Fibroblast of the aortic adventitia (primary cell): Measurements from ENCODE around the gene ATXN1L. TPM values are rescaled to one million over a fixed set of nuclear protein-coding genes. Genes with fewer than 3 reads are reported as not detected.
"Not testable (repeated sequence)": the region's sequence is repeated elsewhere in the genome, so short reads cannot be mapped to it uniquely, and the experiment has no call there.

ENCODE experiments used
- DNase-seq: peaks from one replicate; pipeline ENCODE4 v3.0.0-alpha.2; 2010; ENCODE audit warnings: low read depth
- H3K4me3 ChIP-seq: 2 replicates; pipeline ENCODE4 v1.5.1; 2011; ENCODE audit warnings: low read depth, mild to moderate bottlenecking, control low read depth, low read length, moderate library complexity
- total RNA-seq: library from RNA; depleted of rRNA; stranded (reverse); fragments of >200 nt; gene quantifications from 2 replicates; pipeline ENCODE4 v1.2.3, GENCODE V29; 2012; ENCODE audit warnings: low replicate concordance
- TF ChIP-seq, protein P1 (sequence below): IDR thresholded peaks from 2 replicates; pipeline ENCODE4 v1.5.1; 2011; ENCODE audit warnings: mild to moderate bottlenecking, low read length, control low read depth, inconsistent platforms; ENCODE audit not compliant: insufficient read depth

ATXN1L gene
- total RNA-seq, 1 donor: 16.0 TPM

- DNase-seq: no peak
- no peak overlapping the region for H3K4me3 ChIP-seq
- TF ChIP-seq, protein P1, sequence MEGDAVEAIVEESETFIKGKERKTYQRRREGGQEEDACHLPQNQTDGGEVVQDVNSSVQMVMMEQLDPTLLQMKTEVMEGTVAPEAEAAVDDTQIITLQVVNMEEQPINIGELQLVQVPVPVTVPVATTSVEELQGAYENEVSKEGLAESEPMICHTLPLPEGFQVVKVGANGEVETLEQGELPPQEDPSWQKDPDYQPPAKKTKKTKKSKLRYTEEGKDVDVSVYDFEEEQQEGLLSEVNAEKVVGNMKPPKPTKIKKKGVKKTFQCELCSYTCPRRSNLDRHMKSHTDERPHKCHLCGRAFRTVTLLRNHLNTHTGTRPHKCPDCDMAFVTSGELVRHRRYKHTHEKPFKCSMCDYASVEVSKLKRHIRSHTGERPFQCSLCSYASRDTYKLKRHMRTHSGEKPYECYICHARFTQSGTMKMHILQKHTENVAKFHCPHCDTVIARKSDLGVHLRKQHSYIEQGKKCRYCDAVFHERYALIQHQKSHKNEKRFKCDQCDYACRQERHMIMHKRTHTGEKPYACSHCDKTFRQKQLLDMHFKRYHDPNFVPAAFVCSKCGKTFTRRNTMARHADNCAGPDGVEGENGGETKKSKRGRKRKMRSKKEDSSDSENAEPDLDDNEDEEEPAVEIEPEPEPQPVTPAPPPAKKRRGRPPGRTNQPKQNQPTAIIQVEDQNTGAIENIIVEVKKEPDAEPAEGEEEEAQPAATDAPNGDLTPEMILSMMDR: no peak
Observed at GRCh38 chr16:71811261-71811803, 34.4 kb upstream of the ATXN1L start.

GRCh38 chr16:71817155-71817500, 28.6 kb upstream of the ATXN1L start:
- not testable (repeated sequence) for DNase-seq
- peak overlapping the region; percentile 28 for H3K4me3 ChIP-seq

DNA sequence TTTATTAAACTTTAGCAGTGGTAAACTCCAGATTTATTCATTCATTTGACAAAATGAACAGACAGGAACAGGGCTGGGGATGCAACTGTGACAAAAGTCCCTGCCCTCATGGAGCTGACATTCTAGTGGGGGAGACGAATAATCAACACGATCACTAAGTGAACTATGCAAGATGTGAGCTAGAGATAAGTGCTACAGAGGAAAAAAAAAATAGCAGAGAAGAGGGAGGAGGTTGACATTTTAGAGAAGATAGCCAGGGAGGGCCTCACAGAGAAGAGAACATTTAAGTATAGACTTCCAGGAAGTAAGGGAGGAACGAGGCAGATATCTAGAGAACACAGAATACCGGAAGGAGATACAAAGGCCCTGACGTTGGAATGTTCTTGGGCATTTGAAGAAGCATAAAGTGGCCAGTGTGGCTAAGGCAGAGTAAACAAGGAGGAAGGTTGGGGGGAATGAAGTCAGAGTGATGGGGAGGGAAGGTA, 19.2 kb upstream of the ATXN1L start:
- TF ChIP-seq, protein P1: no peak
- no peak for DNase-seq
- H3K4me3 ChIP-seq: no peak overlapping the region

- H3K4me3 ChIP-seq: no peak overlapping the region
- no peak for DNase-seq
- TF ChIP-seq, protein P1: no peak
Observed at GRCh38 chr16:71830359-71830758, 15.4 kb upstream of the ATXN1L start.

- not testable (repeated sequence) for H3K4me3 ChIP-seq, DNase-seq
Observed at GRCh38 chr16:71831698-71832097, 14.1 kb upstream of the ATXN1L start.

DNA sequence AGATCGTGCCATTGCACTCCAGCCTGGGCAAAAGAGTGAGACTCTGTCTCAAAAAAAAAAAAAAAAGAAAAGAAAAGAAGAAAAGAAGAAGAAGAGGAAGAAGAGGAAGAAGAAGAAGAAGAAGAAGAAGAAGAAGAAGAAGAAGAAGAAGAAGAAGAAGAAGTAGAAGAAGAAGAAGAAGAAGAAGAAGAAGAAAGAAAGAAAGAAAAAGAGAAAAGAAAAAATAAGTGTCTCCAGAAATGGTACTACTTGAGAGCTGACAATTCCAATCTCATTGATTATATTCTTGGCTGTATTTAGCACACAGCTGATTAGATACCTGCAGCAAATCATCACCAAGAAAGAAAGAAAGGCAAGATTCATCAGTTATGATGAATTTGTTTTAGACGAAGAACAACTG, 13.7 kb upstream of the ATXN1L start:
- not testable (repeated sequence) for H3K4me3 ChIP-seq

DNA sequence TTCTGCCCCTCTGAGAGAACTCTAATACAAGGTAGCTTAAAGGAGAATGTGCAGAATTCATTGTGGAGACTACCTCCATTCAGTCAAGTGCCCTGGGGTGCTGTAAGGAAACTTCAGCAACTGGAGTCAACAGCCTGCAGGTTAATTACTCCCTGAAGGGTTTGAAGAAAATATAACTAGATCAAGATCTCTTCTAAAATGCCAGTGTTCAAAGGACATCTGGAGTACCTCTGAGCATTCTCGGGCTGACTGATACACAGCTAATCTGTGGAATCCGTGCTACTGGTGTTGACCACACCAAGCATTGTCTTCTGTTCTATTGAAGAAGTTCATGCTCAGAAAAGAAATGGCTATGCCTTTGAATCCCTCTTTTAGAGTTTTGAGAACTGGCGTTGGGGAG, 11.5 kb upstream of the ATXN1L start:
- DNase-seq: no peak
- TF ChIP-seq, protein P1: no peak
- H3K4me3 ChIP-seq: no peak overlapping the region

More for the DNA sequence above, 13.7 kb upstream of the ATXN1L start:
- not testable (repeated sequence) for DNase-seq

- no peak for DNase-seq
- TF ChIP-seq, protein P1: no peak
- no peak overlapping the region for H3K4me3 ChIP-seq
Observed at GRCh38 chr16:71837150-71837549, 8.6 kb upstream of the ATXN1L start.
